DMS79 treated with DMSO at 0.1 percent for 48 hours (cell line): ENCODE results near the gene KDM5C.
"Not testable (repeated sequence)": the region's sequence is repeated elsewhere in the genome, so short reads cannot be mapped to it uniquely, and the experiment has no call there.

Experiments used
- DNase-seq: peaks from one replicate; lab custom pipeline; 2025; lab: John Stamatoyannopoulos, UW

Gene KDM5C

GRCh38 chrX:53190363-53190960, 34.5 kb downstream of the KDM5C start:
- DNase-seq, result no peak

DNA sequence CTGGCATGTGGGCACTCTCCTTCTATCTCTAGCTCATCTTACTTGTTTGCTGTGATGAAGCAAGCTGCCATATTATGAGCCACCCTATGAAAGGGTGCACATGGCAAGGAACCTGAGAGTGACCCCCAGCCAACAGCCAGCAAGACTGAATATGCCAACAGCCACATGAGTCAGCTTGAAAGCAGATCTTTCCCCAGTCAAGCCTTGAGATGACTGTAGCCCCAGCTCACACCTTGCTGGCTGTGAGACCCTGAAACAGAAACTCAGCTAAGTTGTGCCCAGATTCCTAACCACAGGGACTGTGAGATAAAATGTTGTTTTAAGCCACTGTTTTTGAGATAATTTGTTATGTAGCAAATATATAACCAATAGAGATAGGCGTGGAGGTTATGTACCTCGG, 36.2 kb downstream of the KDM5C start:
- DNase-seq, result no peak

- DNase-seq, result no peak
Observed at GRCh38 chrX:53186351-53186750, 38.7 kb downstream of the KDM5C start.

- no peak for DNase-seq
Observed at GRCh38 chrX:53184836-53185235, 40.2 kb downstream of the KDM5C start.

DNA sequence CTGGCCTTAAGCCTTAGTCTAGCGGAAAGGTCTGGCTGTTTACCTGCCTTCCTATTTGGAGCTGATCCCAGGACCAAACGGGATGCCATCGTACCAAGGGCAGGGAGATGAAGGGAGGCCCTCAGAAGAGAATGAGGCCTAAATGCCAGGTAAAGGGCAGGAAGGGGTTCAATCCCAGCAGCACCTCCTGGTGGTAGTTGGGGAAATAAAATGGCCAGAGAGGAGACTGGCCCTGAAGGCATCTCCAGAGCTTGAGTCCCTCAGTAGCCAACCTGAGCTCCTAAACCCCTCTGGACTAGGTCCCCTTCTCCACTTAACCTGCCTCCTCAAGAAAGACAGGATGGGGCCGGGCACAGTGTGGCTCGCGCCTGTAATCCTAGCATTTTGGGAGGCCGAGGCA, 53.7 kb downstream of the KDM5C start:
- DNase-seq, result no peak

DNA sequence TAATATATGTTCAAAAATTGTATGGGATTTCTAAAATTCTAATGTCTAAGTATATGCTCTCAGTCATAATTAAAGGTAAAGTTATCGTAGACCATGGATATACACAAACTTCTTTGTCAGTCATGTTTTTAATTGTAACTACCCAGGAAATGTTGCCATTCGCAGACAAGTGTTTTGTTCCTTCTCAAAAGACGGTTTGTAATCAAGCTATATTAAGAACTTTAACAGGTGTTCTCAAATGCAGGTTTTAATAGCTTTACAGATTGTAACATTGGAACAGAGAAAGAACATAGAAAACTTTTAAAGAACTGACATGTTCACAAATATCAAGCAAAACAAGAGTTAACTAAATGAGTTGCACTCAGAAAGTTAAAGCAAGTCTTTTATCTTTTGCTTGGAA, 58.9 kb downstream of the KDM5C start:
- DNase-seq, result no peak

GRCh38 chrX:53164566-53164965, 60.4 kb downstream of the KDM5C start:
- not testable (repeated sequence) for DNase-seq

GRCh38 chrX:53163436-53163835, 61.6 kb downstream of the KDM5C start:
- no peak for DNase-seq

- no peak for DNase-seq
Observed at GRCh38 chrX:53160297-53160983, 64.6 kb downstream of the KDM5C start.

- DNase-seq, result no peak
Observed at GRCh38 chrX:53159184-53159583, 65.8 kb downstream of the KDM5C start.

DNA sequence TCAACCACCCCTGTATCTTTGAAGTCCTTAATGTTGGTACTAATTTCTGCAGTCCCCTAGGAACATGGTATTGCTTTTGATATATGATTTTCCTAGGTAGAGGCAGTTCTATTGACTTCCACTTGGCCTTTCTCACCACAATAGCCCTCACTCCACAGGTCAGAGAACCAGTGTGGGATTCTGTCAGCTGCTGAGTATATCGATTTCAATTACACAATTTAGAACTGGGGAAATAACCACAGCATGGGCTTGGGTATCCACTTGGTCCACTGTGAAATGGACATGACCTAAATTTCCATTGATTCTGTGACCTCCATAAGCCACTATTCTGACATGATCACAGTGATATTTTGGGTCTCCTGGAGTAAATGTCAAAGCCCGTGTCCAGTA, 68.8 kb downstream of the KDM5C start:
- DNase-seq, result no peak

- DNase-seq, result no peak
Observed at GRCh38 chrX:53155512-53156206, 69.3 kb downstream of the KDM5C start.

GRCh38 chrX:53153581-53153980, 71.4 kb downstream of the KDM5C start:
- no peak for DNase-seq
